ENCODE results near the gene RNPEP.
"Not testable (repeated sequence)": the region's sequence is repeated elsewhere in the genome, so short reads cannot be mapped to it uniquely, and the experiment has no call there.

The RNPEP gene

DNA sequence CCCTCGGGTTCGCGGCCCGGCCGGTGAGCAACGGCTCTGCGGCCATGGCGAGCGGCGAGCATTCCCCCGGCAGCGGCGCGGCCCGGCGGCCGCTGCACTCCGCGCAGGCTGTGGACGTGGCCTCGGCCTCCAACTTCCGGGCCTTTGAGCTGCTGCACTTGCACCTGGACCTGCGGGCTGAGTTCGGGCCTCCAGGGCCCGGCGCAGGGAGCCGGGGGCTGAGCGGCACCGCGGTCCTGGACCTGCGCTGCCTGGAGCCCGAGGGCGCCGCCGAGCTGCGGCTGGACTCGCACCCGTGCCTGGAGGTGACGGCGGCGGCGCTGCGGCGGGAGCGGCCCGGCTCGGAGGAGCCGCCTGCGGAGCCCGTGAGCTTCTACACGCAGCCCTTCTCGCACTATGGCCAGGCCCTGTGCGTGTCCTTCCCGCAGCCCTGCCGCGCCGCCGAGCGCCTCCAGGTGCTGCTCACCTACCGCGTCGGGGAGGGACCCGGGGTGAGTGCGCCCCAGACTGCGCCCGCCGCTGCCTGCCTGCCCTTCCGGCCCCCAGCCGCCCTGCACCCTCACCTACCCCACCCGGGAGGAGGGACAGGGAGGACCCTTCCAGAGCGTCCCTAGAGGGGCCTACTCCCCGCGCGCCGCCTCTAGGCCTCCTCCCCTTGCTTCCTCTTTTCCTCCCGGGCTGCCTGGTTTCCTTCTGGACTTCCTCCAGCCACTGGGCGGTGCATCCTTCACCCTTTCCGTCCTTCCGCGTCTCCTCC, at the start of gene RNPEP:
Gene RNPEP (plus strand): TSS at position 26 of the 757 bp plus-strand sequence. CDS start 19 bp downstream, at position 45.
- peak; percentile 78 for DNase-seq (ENCODE audit: low read depth)
- peak within 1 kb of the TSS; percentile 70 for H3K4me3 ChIP-seq (ENCODE audit: low read length)
- TF ChIP-seq CTCF (conservative IDR thresholded peaks at IDR 0.05; ENCODE audit: low read length), result no peak

DNA sequence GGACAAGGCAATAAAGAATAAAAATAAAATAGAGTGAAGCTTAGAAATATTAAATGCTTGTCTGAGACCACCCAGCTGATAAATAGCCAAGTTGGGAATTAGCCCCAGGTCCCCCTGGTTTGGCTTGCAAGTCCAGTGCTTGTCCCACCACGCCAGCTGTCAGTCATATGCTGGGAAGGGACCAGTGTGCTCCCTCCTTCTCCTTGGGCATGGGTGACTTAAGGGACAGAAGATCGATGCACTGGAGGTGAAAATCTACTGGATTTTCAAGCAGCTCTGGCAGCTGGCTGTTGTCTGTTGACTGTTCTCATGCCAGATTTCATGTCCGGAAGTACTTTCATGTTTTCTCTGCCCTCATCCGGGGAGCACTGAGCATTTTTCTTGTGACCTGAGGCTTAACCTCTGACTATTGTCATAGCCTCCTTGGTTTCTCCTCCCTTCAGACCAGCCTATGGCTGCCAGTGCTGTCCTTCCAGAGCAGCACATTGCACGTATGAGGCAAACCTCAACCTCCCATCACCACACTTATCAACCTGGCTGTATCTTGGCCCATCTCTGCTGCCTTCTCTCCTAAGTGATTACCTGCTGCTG, 48.5 kb upstream of the RNPEP start:
- no peak for TF ChIP-seq CTCF (conservative IDR thresholded peaks at IDR 0.05; ENCODE audit: low read length)
- no peak overlapping the region for H3K4me3 ChIP-seq (ENCODE audit: low read length)
- peak; percentile 67 for DNase-seq (ENCODE audit: low read depth)

DNA sequence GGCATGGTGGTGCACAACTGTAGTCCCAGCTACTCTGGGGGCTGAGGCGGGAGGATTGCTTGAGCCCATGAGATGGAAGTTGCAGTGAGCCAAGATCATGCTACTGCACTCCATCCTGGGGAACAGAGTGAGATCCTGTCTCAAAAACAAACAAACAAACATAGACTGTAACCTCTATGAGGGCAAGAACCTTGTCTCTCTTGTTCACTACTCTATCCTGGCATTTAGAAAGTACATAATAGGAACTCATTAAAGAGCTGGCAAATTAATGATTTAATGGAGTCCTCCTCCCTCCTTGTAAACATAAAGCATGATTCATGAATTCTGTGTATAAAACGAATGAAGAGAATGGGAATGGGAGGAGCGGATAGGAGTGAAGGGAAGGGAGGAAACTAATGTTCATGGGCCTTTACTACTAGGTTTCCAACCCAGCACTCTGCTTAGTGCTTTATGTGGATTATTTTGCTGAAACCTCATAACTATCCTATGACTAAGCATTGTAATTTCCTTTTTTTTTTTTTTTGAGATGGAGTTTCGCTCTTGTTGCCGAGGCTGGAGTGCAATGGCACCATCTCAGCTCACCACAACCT, 44.7 kb upstream of the RNPEP start:
- TF ChIP-seq CTCF (conservative IDR thresholded peaks at IDR 0.05; ENCODE audit: low read length), result no peak
- peak; percentile 73 for DNase-seq (ENCODE audit: low read depth)
- no peak overlapping the region for H3K4me3 ChIP-seq (ENCODE audit: low read length)

DNA sequence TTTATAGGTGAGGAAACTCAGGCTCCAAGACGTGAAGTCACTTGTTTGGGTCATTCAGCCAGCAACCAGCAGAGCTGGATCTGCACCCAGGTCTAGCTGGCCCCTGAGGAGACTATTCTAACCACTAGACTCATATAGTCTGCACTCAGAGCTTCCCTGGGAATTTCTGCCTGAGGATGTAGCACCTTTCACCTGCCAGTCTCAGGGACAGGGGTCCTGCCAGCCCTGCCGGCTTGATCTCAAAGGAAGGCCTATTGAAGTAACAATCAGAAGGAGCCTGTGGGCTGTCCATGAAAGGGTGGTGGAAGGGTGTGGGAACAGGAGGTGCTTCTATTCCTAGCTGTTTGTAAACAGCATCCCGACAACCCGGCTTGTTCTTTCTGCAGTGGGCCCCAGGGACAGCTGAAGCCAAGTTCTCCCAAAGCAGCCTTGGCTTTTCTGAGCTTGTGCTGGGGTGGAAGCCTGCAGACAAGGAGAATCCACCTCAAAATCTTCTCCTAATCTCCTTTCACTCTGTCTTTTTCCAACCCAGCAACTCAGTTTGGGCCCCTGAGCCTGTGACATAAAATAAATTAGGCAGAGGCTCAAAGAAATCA, 43.9 kb upstream of the RNPEP start:
- no peak for DNase-seq (ENCODE audit: low read depth)

DNA sequence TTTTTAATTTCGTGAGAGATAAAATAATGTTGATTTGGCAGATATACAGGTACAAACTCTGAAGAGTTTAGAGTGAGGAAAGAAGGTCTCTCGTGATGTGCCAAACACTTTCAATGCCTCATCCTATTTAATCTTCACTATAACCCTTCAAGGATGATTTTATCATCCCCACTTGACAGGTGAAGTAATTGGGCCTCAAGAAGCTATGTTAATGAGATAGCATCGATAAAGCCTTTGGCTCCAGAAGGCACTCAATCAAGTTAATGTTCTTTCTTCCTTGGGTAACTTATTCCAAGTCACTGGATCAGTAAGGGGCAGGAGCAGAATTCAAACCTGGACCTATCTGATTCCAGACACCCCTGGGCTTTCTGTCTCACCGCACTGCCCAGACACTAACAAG, 43.3 kb upstream of the RNPEP start:
- no peak for TF ChIP-seq CTCF (conservative IDR thresholded peaks at IDR 0.05; ENCODE audit: low read length)
- no peak for DNase-seq (ENCODE audit: low read depth)
- H3K4me3 ChIP-seq (ENCODE audit: low read length), result no peak overlapping the region

More for the DNA sequence above, 43.9 kb upstream of the RNPEP start:
- H3K4me3 ChIP-seq (ENCODE audit: low read length), result no peak overlapping the region
- TF ChIP-seq CTCF (conservative IDR thresholded peaks at IDR 0.05; ENCODE audit: low read length), result no peak

DNA sequence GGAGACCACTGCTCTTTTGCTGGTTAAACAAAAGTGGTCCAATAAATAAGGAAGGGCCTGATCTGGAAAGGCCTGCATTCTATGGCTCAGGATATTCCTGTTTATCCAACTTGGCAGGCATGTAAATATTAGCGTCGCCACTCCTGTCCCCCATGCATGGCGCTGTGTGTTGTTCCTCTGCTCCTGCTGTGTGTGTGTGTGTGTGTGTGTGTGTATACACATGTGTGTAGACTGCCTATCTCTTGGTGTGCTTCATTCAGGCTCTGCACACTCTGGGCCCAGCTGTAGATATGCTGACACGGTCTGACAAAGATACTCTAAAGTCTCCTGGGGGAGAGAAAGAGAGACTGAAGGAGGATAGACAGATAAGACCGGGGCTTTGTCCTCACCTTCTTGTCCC, 42.9 kb upstream of the RNPEP start:
- TF ChIP-seq CTCF (conservative IDR thresholded peaks at IDR 0.05; ENCODE audit: low read length), result no peak
- DNase-seq (ENCODE audit: low read depth), result no peak
- H3K4me3 ChIP-seq (ENCODE audit: low read length), result no peak overlapping the region

GRCh38 chr1:201940316-201940715, 42.1 kb upstream of the RNPEP start:
- H3K4me3 ChIP-seq (ENCODE audit: low read length); DNase-seq (ENCODE audit: low read depth): not testable (repeated sequence)

Data from AG10803 (cell line).